ENCODE data around the gene AUTS2. TPM values are rescaled to one million over a fixed set of nuclear protein-coding genes. Genes with fewer than 3 reads are reported as not detected.

AUTS2 gene
- total RNA-seq, 4 donors from 2014 or later: 14.9 to 27.2 (median 17.5) TPM

DNA sequence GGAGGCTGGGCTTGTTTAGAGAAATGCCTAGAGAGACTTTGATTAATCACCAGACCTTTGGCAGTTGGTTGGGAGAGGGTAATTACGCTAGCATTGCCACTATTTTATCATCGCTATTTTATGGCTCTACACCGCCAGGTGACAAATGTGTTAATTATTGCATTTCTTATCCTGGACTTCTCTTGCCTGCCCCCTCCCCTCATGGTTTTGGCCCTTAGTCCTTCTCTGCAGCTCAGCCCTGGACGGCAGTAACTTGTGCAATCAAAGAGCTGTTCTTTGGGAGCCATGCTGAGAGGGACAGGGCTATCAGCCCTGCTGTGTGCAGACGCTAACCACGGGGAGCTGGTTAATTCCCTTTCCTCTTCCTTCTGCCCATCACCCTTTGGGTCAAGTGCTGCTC lies 585.0 kb downstream of the AUTS2 start:
- Histone ChIP-seq H3K9me3 (no peaks in the 10 kb centered on the region), H3K27me3 (no peaks in the 10 kb centered on the region), H3K4me3 (replicated peaks in 1 of 3) (no peak overlapping the region), H3K27ac (no peak overlapping the region), H3K36me3 (no peaks in the 10 kb centered on the region), H3K4me1 (no peaks in the 10 kb centered on the region)
- 76 to 77% methylated on average over 6 of the region's 6 CpGs for WGBS, 2 donors
- no peak for DNase-seq
- intact Hi-C loops (cut with DNase I): no loop called here
- TF ChIP-seq, protein P1, sequence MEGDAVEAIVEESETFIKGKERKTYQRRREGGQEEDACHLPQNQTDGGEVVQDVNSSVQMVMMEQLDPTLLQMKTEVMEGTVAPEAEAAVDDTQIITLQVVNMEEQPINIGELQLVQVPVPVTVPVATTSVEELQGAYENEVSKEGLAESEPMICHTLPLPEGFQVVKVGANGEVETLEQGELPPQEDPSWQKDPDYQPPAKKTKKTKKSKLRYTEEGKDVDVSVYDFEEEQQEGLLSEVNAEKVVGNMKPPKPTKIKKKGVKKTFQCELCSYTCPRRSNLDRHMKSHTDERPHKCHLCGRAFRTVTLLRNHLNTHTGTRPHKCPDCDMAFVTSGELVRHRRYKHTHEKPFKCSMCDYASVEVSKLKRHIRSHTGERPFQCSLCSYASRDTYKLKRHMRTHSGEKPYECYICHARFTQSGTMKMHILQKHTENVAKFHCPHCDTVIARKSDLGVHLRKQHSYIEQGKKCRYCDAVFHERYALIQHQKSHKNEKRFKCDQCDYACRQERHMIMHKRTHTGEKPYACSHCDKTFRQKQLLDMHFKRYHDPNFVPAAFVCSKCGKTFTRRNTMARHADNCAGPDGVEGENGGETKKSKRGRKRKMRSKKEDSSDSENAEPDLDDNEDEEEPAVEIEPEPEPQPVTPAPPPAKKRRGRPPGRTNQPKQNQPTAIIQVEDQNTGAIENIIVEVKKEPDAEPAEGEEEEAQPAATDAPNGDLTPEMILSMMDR (IDR thresholded peaks at IDR 0.05): no peak
- no peak for TF ChIP-seq POLR2A (IDR thresholded peaks at IDR 0.05)

DNA sequence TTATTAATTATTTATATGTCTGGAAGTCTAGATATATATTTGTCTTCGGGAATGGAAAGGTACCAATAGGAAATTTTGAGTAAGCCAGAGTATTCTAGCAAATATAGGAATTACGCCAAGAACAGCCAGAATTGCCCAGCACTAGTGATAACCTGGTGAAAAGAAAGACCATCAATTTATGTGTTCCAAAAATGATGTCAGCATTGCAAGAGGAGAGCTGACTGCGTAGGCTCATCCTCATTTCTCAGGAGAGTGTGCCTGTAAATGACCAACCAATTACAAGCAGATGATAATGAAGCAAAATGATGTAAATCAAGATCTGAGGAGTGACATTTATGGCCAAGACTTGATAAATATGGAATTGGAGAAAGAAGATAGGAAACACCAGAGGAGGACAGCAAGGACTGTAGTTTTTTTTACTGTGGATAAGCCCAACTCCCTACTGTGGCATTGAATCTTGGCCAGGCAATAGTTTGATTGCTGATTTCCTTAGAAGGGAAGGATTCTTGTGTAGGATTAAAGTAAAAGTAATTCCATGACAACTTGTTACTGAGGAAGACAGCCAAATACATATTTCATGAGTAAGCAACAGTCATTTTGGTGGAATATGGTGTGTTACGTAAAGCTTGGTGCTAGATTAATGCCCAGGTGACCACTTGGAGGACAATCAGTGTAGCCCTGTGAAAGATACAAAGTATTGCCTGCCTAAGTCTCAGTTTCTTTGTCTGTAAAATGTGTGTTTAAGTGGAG lies 590.8 kb downstream of the AUTS2 start:
- 93 to 96% methylated on average over 4 of the region's 4 CpGs for WGBS, 2 donors
- no peak for DNase-seq
- no peak overlapping the region for H3K27ac ChIP-seq
- H3K36me3 ChIP-seq: no peaks in the 10 kb centered on the region
- TF ChIP-seq, protein P1 (IDR thresholded peaks at IDR 0.05): no peak
- no peak for TF ChIP-seq POLR2A (IDR thresholded peaks at IDR 0.05)
- no peaks in the 10 kb centered on the region for H3K27me3 ChIP-seq
- H3K4me1 ChIP-seq: no peaks in the 10 kb centered on the region
- intact Hi-C loops (cut with DNase I): no loop called here
- no peaks in the 10 kb centered on the region for H3K9me3 ChIP-seq
- no peak overlapping the region for H3K4me3 ChIP-seq (replicated peaks in 1 of 3)

DNA sequence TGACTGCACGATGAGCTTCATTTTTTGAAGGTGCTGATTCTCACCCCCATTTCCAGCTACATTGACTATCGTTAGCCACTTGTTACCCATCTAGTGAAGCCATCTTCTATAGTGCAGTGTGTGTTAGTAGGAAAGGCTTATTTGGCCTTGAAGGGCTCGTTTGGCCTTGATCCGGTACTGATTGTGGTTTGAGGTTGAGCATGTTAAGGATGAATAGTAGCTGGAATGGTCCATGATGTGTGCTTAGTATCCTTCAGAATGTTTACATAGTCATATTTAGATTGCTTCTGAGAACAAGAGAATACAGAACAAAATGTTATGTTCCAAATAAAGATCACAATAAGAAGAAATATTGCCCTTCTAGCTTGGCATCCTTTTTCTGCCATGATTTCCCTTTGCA lies 591.5 kb downstream of the AUTS2 start:
- no peak for DNase-seq
- intact Hi-C loops (cut with DNase I): loop anchor here (5.0 kb wide), 1 partner anchor 508 kb away; no protein-coding TSS in a partner anchor
- no peaks in the 10 kb centered on the region for H3K36me3 ChIP-seq
- H3K27ac ChIP-seq: no peak overlapping the region
- no peaks in the 10 kb centered on the region for H3K27me3 ChIP-seq
- H3K9me3 ChIP-seq: no peaks in the 10 kb centered on the region
- H3K4me1 ChIP-seq: no peaks in the 10 kb centered on the region
- 91 to 98% methylated on average over 4 of the region's 4 CpGs for WGBS, 2 donors
- H3K4me3 ChIP-seq (replicated peaks in 1 of 3): no peak overlapping the region
- TF ChIP-seq POLR2A (IDR thresholded peaks at IDR 0.05): no peak
- TF ChIP-seq, protein P1 (IDR thresholded peaks at IDR 0.05): no peak

DNA sequence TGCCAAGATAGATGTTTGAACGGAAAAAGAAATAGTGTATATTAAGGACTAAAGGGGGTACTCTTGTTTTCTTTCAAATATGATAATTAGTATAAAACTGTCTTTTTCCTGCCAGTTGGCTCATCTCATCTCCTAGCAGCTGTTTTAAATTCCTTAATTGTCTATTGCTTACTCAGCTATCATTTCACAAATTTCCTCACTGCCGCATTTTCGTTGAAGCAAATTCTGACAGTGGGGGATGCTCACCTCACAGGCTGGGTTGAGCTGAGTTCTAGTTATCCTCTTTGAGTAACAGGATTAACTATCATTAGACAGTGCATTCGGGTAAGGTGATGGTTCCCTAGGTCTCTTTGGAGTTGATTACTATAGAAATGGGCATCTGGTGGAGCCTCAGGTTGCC lies 592.0 kb downstream of the AUTS2 start:
- intact Hi-C loops (cut with DNase I): loop anchor here (5.0 kb wide), 1 partner anchor 507 kb away; no protein-coding TSS in a partner anchor
- H3K4me3 ChIP-seq (replicated peaks in 1 of 3): no peak overlapping the region
- no peaks in the 10 kb centered on the region for H3K9me3 ChIP-seq
- DNase-seq: no peak
- H3K36me3 ChIP-seq: no peaks in the 10 kb centered on the region
- H3K27ac ChIP-seq: no peak overlapping the region
- 91 to 97% methylated on average over 4 of the region's 4 CpGs for WGBS, 2 donors
- H3K4me1 ChIP-seq: no peaks in the 10 kb centered on the region
- TF ChIP-seq POLR2A (IDR thresholded peaks at IDR 0.05): no peak
- TF ChIP-seq, protein P1 (IDR thresholded peaks at IDR 0.05): no peak
- no peaks in the 10 kb centered on the region for H3K27me3 ChIP-seq

DNA sequence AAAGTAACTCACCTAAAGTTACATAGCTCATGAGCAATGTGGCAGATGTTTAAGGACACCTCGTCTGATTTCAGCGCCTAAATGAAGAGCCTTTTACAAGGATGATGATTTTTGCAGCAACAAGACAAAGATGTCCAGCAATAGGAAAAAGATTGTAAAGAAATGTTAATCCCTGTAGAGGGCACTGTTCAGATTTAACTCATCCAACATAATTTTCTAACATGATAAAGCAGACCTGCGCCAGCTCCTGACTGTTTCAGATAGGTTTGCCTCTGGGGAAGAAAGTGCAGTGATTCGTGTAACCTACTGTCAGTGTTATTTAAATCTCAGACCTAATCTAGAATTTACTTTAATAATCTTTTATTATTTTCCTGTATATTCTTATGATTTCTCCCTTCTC lies 595.2 kb downstream of the AUTS2 start:
- H3K27me3 ChIP-seq: no peaks in the 10 kb centered on the region
- H3K4me3 ChIP-seq (replicated peaks in 1 of 3): no peak overlapping the region
- no peak for TF ChIP-seq POLR2A (IDR thresholded peaks at IDR 0.05)
- TF ChIP-seq, protein P1 (IDR thresholded peaks at IDR 0.05): peak in 3 of 6 experiments; percentile 23 to 39 (median 34)
- H3K27ac ChIP-seq: no peak overlapping the region
- intact Hi-C loops (cut with DNase I): loop anchor here (5.0 kb wide), 1 partner anchor 504 kb away; no protein-coding TSS in a partner anchor
- no peaks in the 10 kb centered on the region for H3K9me3 ChIP-seq
- peak; percentile 14 to 16 for DNase-seq
- H3K4me1 ChIP-seq: no peaks in the 10 kb centered on the region
- 66 to 71% methylated on average over 4 of the region's 4 CpGs for WGBS, 2 donors
- H3K36me3 ChIP-seq: no peaks in the 10 kb centered on the region

Measured in thyroid gland (tissue), 4 donors.